HTERT RPE-1 (cell line): ENCODE results near the gene CRBN.

Experiments used
- in situ Hi-C: fragments of 300-500 bp; cut with MboI; formaldehyde crosslinking; loops from 4 replicates; pipeline ENCODE4 v1.14.3; 2020; ENCODE audit warnings: low sequenced_read_pairs

Gene CRBN

DNA sequence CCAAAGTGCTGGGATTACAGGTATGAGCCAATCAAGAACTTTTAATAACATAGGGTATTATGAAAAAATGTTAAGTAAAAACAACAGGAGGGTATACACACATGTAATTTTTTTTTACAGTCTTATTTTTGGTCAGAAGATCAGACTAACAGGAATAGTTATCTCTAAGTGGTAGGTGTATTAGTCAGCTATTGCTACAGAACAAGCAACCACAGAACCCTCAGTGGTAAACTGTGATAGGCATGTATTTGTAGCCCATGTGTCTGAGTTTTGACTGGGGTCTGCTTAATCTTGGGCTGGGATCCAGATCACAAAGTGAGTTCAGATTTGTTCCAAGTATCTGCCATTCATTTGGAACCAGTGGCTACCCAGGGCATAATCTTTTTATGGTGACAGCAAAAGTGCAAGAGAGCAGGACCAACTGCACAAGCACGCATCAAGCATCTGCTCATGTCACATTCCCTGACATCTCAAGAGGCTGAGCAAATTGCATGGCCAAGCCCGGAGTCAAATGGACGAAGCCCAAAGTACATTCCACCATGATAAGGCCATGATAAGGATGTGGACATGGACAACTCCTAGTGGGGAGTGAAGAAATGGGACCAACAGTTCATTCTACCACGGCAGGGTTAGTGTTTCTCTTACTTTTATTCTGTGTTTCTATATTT lies 66.3 kb downstream of the CRBN start:
- in situ Hi-C loops: no loop called here

DNA sequence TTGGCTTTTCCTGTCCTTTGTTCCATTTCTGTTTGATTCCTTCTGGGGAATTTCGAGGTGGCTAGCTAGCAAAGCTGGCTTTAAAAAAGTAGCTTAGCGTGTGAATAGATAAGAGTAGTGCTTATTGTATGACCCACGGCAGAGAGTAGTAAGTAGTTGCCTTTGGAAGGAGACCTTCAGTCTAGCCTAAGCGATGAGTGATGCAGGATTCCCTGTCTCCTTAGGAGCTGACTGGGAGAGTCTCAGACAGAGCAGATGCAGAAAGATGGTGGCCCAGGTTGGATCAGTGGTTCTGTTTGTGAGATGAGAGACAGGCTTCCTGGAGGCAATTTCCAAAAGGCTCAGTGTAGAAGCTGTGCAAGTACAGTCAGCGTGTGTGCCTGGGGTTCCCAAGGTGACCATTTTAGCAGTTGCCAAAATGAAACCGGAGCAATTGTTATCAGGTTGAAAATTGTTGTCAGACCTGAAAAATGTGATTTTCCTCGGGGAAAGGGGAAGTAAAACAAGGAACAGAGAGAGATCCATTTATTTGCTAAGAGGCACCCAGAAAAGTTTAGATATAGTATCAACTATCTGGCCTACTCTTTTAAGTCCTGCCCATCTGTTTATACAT lies 68.6 kb downstream of the CRBN start:
- in situ Hi-C loops: no loop called here

DNA sequence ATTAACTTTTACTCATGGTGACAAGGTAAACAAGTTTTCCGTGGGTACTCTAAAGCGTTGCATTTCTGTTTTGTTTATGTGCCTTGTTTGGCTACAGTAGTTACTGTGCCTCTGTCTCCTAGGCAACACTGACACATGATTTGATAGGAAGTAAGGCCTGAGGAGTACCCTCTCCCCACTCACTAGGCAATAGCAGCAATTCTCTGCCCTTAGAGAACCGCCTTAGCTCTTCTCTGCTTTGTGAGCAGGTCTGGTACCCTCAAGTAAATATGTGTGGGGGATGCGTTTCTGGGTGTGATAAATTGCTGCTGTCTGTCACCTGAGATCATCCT lies 69.2 kb downstream of the CRBN start, which contains the start of gene IL5RA:
TSS of gene IL5RA (minus strand) at position 76 of the 332 bp plus-strand sequence. CDS start 5,390 bp downstream, outside the sequence.
- in situ Hi-C loops: no loop called here

DNA sequence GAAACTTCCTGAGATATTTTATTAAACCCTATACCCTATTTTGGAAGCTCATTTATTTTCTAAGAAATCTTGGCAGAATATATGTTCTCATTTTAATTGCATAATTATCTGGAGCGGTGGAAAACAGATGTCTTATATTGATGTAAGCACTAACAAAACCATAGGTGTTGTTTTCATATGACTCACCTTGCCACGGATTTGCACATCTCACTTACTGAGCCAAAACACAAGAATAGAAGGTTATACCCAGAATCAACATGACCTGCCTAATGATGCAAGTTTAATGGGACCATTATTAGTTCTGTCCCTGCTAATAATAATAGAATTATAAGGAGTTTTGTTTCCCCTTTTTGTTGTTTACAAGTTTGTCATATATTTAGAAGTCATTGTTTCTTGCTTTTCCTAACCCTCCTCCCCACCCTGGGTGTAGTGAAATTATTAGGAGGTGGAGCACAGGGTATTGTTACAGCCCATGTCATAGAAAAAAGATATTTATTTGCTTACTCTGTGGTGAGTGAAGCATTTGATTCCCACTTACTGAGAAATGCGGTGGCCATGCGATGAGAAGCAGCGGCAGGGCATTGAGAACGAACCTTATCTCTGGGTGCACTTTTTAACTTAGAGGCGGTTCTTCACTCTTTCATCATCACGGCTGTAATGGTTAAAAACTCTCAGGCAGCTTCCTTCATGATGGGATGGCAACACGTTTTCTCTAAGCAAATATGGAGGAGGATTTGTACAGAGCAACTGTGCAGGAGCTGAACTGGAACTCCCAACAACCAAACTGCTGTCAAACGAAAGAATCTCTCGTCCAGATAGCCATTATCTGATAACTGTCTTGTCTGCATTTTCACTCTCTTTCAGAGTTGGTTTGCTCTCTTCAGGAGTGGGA lies 69.8 kb downstream of the CRBN start:
- in situ Hi-C loops: no loop called here

DNA sequence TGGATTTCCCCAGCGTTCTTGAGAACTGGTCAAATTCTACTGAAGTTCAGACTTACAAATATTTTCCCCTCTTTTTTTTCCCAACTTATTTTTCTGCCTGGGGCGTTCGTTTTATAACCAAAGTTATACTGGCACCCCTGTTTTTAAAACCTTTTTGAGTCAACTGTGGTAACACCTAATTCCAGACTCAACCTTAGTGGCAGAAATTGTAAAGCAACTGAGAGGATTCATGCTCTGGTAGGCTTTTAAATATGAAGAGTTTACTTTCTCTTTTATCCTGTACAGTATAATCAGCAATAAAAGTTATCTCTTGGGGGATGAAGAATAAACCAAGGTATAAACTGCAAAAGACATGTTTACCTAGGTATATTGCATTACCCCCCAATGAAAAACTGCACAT lies 71.6 kb downstream of the CRBN start:
- in situ Hi-C loops: no loop called here

DNA sequence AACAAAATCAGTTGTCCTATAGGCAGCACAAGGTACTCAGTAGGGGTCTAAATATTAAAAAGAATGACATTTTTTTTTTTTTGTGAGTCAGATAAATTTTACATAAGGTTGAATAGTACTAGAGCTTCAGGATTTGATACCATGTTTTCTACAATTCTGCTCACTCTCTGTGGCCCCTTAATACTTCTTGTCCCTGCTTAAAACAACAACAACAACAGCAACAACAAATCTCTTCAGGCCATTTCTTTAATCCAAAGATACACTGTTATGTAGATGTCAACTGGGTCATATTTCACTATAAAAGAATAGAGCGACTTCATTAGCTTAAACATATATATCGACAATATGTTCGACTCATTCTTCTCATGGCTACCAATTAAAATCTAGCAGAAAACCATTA lies 72.3 kb downstream of the CRBN start:
- in situ Hi-C loops: no loop called here

DNA sequence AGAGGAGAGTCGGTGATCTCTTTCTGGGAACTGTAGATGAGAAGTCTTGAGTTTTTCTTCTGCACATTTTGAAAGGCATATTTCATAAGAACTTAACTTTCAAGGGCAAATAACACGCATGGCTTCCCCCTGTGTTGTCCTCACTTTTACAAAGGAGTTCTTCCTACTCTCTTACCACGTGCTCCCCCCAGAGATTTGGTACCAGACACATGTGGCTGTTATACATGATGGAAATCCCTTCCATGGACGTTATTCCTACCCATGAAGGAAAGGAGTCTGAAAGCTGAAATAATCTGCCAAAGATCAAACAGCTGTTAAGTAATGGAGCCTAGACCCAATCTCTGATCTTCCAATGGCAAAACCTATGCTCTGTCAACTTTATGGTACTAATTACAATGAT lies 73.7 kb downstream of the CRBN start:
- in situ Hi-C loops: no loop called here

DNA sequence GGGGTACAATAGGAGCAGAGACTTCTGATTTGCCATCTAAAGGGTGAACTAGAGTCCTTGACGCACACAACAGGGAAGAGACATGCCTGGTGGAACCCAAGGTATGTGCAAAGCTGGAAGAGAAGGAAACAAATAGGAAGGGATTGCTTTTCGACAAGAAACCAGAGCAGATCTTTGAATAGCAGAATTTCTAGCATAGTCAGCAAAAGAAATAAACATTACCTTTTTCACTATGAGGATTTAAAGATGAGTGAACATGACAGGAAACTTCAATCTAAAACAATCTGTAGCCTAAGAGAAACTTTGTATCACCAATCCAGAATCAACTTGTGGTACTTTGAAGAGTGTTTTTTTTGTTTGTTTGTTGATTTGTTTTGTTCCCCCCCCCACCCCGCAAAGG lies 74.2 kb downstream of the CRBN start:
- in situ Hi-C loops: no loop called here

DNA sequence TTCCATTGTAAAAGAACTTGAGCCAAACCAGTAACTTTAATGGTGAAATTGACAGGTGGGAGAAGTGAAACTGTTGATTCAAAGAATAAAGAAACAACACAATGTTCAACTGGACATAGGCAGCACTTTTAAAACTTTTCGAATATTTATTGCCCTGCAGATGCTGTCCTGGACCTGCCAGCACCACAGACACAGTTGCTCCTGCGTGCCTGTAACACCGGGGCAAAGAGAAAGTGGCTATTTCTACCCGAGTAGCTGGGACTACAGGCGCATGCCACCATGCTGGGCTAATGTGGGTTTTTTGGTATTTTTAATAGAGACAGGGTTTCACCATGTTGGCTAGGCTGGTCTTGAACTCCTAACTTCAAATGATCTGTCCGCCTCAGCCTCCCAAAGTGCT lies 76.7 kb downstream of the CRBN start:
- in situ Hi-C loops: no loop called here

DNA sequence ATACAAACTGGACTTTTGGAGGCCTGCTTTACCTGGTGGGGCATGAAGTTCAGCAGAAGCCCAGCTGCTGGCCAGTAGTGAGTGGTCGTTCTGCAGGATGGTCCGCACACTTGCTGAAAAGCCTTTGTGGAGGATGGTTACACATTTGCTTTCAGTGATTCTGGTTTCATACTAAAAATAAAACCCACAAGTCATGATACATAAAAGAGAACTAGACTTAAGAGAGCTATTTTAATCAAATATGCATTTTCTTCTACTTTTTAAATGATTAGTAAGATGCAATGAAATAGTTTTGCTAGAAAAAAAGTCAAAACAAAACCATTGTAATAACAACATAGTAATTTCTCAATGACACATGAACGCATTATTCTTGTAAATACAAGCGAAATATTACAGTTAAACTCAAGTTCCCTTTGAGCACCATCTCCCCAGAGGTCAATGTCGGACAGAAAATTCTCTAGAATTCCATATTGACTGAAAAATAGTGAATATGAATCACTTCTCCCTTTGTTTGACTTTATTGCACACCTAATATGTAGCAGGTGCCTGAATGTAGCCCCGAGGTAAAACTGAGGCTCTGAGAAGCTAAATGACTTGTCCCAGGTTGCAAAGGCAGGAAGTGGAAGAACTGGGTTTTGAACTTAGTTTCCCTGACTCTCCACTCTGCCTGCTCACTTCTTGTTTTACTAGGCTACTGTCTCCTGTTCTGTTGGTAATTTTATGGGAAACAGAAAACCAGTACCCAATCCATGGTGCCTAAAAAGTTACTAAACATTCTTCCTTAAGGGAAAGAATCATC lies 77.6 kb downstream of the CRBN start:
- in situ Hi-C loops: no loop called here
